DMS114 treated with DMSO at 0.1 percent for 48 hours (cell line): ENCODE results near the gene MARCKSL1.
"Not testable (repeated sequence)": the region's sequence is repeated elsewhere in the genome, so short reads cannot be mapped to it uniquely, and the experiment has no call there.

Experiments used
- DNase-seq: peaks from one replicate; lab custom pipeline; 2025; ENCODE audit not compliant: unreplicated experiment; lab: John Stamatoyannopoulos, UW

MARCKSL1 gene

GRCh38 chr1:32291708-32292538, 44.1 kb downstream of the MARCKSL1 start, which contains the start of gene HDAC1:
TSS of gene HDAC1 (plus strand) at chr1:32292083. CDS start at chr1:32292170, 87 bp downstream.
- DNase-seq = peak; percentile 73

DNA sequence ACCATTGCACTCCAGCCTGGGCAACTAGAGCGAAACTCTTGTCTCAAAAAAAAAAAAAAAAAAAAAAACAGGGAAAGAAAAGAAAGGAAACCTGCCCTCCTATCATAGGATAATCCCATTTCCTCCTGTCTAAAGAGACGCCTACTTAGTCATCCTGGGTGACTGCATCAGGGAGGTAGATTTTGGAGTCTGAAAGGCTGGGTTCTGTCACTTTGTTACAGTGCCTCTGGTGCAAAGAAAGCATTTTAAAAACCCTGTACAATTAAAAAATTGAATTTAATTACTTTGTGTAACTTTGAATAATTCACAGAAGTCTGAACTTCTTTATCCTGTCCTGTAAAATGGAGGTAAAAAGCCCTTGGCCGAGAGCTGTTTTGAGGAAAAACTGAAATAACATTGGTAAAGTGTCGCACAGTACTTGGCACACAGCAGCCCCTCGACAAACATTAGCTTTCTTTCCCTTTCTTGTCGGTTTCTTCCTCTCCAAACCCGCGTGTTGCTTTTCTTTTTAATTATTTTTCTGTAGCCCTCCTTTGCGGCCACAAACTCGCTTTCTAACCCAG, 44.8 kb downstream of the MARCKSL1 start:
- DNase-seq = no peak

GRCh38 chr1:32289256-32289655, 46.8 kb downstream of the MARCKSL1 start:
- no peak for DNase-seq

GRCh38 chr1:32286763-32287162, 49.3 kb downstream of the MARCKSL1 start:
- no peak for DNase-seq

DNA sequence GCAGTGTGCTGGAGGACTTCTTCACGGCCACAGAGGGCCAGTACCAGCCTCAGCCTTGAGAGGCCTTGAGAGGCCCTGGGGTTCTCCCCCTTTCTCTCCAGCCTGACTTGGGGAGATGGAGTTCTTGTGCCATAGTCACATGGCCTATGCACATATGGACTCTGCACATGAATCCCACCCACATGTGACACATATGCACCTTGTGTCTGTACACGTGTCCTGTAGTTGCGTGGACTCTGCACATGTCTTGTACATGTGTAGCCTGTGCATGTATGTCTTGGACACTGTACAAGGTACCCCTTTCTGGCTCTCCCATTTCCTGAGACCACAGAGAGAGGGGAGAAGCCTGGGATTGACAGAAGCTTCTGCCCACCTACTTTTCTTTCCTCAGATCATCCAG, 50.4 kb downstream of the MARCKSL1 start:
- no peak for DNase-seq

- not testable (repeated sequence) for DNase-seq
These were observed 51.3 kb downstream of the MARCKSL1 start for GRCh38 chr1:32284777-32285176.
